GM21423 (cell line): ENCODE results near the gene TAOK1.

Source experiments
- ATAC-seq: cut with Tn5 transposase; IDR thresholded peaks from one replicate; pipeline ENCODE4 v1.9.1; 2021; ENCODE audit warnings: mild to moderate bottlenecking, moderate library complexity; ENCODE audit not compliant: unreplicated experiment

TAOK1 gene

DNA sequence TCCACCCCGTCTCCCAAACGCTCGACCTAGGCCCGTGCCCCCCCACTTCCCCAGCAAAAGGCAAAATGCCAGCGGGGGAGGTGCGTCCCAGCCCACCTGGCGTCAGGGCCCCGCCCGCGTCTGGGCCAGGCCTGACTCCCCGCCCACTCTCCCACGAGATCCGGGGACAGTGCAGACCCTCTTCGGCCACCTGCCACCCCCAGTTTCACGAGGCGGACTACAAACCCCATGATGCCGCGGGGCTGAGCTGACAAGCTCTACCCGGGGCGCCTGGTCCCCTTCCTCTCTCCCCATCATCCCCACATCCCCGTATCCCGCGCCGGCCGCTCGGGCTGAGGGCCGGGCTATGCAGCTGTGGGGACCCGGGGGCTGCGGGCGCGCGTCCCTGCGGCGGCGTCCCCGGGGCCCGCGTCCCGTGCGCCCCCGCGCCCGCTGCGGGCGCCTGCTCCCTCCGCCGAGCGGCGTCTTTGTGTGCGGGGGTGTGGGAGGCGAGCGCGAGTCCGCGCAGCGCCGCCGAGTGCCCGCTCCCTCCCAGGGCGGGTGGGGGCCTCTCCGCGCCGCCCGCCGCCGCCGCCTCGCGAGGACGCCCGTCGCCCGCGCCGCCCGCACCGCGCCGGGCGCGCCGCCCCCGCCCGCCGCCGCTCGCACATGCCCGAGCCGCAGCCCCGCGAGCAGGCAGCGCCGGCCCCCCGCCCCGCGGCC is 202.8 kb downstream of the TAOK1 start, which contains the start of gene ANKRD13B:
ANKRD13B (plus strand) TSS at position 283 of the 702 bp plus-strand sequence. CDS start 490 bp downstream, outside the sequence.
- no peak for ATAC-seq

DNA sequence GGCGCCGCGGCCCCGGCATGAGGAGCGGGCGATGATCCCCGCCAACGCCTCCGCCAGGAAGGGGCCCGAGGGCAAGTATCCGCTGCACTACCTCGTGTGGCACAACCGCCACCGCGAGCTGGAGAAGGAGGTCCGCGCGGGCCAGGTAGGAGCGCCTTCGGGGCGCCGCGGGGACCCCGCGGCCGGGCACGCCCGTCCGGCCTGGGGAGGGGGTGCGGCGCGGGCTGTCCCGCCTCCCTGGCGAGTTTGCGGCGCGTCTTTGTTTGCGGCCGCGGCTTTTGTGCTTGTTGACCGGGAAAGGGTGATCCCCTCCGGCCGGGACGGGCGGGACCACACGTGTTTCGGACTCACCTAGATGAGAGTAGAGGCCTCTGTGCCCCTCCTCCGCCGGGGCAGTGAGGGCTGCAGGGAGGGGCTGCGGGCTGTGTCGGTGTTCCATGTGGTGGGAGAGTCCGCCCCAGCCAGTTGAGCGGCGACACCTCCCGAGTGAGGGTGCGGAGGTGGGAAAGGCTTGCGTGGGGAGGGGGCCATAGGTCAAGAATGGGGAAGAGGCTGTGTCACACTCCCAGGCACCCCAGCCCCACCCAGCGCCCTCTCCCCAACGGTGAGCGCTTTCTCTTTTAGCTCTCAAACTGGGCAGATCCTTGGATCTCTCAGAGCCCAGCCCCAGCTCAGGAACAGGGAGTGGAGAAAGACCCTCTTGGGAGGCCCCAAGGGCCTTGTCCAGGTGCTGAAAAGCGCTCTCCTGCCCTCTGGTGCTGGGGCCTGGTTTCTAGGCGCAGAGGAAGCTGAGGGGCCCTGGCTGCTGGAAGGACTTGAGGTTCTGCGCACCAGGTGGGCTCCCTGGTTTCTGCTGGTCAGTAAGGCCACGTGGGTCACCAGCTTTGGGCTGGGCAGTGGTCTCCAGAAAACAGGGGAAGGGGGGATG is 203.7 kb downstream of the TAOK1 start:
- ATAC-seq, result no peak

DNA sequence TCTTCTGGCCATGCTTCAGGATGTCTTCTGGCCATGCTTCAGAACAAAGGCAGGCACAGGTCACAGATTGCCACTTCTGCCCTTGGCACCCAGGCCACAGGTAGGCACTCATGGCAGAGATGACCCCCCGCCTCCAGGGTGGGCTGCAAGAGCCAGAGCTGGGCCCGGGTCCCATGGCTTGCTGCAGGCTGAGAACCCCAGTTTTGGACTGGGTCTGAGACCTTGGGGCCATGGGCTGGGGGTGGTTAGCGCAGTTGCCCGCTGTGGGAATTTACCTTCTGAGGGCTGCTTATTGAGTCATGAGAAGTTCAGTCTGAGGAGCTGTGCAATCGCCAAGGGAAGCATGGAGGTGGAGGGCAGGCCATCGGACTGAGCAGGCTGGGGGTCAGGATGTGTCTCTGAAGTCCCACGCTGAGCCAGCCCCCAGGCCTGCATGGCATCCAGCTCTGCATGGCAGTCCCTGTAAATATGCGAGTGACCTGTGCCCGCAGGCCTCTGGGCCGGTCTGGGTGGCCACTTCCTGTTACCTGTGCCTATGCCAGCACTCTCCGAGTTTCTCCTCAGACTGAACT is 204.4 kb downstream of the TAOK1 start:
- no peak for ATAC-seq

DNA sequence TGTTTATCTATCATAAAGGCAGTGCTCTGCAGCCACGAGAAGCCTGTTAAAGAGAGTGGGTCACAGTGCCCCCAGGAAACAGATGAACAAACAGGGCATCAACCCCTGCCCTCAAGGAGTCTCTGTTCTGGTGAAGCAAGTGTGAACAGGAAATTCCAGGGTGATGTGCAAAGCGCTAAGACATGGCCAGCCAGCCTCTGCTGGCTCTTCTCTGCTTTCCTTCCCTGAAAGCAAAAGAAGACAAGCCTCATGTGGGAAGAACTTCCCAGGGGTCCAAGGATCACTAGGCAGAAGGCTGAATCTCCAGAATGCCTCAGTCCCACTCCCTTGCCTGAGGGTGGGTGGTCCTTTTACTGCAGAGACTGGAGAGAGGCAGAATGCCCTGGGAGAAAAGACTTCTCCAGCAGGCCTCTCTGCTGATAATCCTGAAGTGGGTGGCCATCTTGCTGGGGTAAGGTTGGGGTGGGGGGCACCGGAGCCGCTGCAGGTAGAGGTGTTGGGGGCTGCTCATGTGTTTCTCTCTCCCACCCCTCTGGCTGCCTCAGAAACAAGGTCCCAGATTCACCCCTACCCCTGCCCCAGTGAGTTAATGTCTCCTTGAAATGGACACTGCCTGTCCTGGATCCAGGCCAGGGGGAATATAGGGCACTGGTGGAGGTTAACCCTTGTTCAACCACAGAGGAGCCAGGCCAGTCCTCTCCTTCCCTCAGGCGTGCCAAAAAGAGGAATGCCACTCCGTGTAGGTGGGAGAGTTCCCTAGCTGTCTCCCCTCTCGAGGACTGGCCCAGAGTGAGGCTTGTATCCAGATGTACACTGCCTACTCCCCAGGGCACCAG is 205.2 kb downstream of the TAOK1 start:
- ATAC-seq, result no peak

DNA sequence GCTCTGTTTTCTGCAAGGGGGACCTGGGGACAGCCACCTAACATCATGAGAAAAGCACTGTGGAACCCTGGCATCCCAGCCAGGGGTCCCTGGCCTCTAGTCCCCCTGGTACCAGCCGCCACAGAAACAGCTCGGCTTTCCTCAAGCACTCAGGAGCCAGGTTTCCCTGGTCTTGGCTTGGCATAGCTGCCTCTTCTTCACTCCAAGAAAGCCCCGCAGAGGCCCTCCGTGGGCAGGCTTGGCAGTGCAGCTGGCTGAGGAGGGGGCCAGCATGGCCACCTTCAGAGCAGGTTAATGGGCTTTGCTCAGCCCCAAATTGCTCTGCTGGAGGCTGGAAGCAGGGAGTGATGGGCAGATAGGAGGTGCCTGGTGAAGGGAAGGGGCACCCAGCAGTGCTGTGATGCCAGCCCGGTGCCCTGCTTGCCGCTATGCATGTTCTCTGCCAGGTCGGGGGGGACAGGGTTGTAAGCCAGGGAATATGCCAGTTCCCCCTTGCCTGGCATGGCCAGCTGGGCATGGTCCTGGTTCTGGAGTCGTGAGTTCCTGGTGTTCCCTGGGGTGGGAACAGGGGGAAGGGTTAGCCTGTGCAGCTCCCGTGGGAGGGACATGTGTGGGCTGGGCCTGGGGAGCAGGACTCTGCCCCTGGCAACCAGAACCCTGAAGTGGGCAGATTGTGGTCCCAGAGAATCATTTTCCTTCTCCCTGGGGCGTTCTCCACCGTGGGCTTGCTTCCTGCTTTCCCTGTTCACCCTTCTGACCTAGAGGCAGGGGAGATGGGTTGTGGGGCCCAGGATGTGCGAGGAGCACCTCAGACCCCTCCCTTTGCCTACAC is 206.0 kb downstream of the TAOK1 start:
- ATAC-seq, result no peak

DNA sequence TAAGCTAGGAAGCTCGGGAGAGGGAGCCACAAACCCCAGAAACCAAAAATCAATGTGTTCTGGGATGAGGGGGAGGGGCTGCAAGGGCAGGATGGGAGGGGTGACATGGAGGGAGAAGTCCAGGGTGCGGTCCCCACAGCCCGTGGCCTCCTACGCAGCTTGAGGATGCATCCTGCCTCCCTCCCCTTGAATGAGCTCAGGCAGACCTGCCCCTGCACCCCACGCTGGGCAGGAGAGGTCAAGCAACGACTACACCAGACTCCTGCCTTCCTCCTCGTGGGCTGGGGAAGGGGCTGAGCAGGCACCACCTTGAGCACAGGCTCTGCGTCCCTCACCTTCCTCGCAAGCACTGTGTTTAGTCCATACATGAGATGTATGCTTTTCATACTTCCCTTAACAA is 206.6 kb downstream of the TAOK1 start:
- no peak for ATAC-seq

- ATAC-seq, result no peak
These were observed 207.4 kb downstream of the TAOK1 start for GRCh38 chr17:29597361-29598172.
